ENCODE results near the gene C16orf89. TPM values are rescaled to one million over a fixed set of nuclear protein-coding genes. Genes with fewer than 3 reads are reported as not detected.
A peak's percentile ranks its signal among the peaks of the same experiment; 100 is the strongest.

C16orf89 gene
- total RNA-seq, 1 donor from 2014 or later = 198 TPM

- peak; percentile 12 for TF ChIP-seq CTCF (IDR thresholded peaks at IDR 0.05)
- ATAC-seq = no peak
- H3K4me1 ChIP-seq = no peaks in the 10 kb centered on the region
- H3K36me3 ChIP-seq = peaks cover 33% of the 10 kb centered on the region
- no peaks in the 10 kb centered on the region for H3K9me3 ChIP-seq
- H3K4me3 ChIP-seq = no peak overlapping the region
- no peak overlapping the region for H3K27ac ChIP-seq
- no peaks in the 10 kb centered on the region for H3K27me3 ChIP-seq (ENCODE audit: low read depth)
- intact Hi-C loops (cut with DNase I) = no loop called here
- DNase-seq = no peak
Measured at GRCh38 chr16:5025171-5025632, 40.6 kb downstream of the C16orf89 start.

GRCh38 chr16:5024632-5025031, 41.1 kb downstream of the C16orf89 start:
- intact Hi-C loops (cut with DNase I) = no loop called here
- no peak for TF ChIP-seq CTCF (IDR thresholded peaks at IDR 0.05)
- no peaks in the 10 kb centered on the region for H3K27me3 ChIP-seq (ENCODE audit: low read depth)
- DNase-seq (no peak), ATAC-seq (no peak)
- peaks cover 29% of the 10 kb centered on the region for H3K36me3 ChIP-seq
- no peaks in the 10 kb centered on the region for H3K4me1 ChIP-seq
- no peak overlapping the region for H3K27ac ChIP-seq
- H3K9me3 ChIP-seq = no peaks in the 10 kb centered on the region
- no peak overlapping the region for H3K4me3 ChIP-seq

- no peak for ATAC-seq
- TF ChIP-seq CTCF (IDR thresholded peaks at IDR 0.05) = no peak
- Histone ChIP-seq H3K9me3 (no peaks in the 10 kb centered on the region), H3K27me3 (ENCODE audit: low read depth) (no peaks in the 10 kb centered on the region), H3K27ac (no peak overlapping the region), H3K4me3 (no peak overlapping the region), H3K36me3 (peaks cover 15% of the 10 kb centered on the region), H3K4me1 (no peaks in the 10 kb centered on the region)
- intact Hi-C loops (cut with DNase I) = no loop called here
- no peak for DNase-seq
Measured at GRCh38 chr16:5022521-5022920, 43.2 kb downstream of the C16orf89 start.

GRCh38 chr16:5020551-5020950, 45.2 kb downstream of the C16orf89 start:
- DNase-seq (no peak), ATAC-seq (no peak)
- no peaks in the 10 kb centered on the region for H3K9me3 ChIP-seq
- H3K27me3 ChIP-seq (ENCODE audit: low read depth) = no peaks in the 10 kb centered on the region
- H3K36me3 ChIP-seq = peaks cover 7% of the 10 kb centered on the region
- H3K4me1 ChIP-seq = no peaks in the 10 kb centered on the region
- H3K27ac ChIP-seq = no peak overlapping the region
- no peak overlapping the region for H3K4me3 ChIP-seq
- intact Hi-C loops (cut with DNase I) = no loop called here
- no peak for TF ChIP-seq CTCF (IDR thresholded peaks at IDR 0.05)

GRCh38 chr16:5019775-5020174, 46.0 kb downstream of the C16orf89 start:
- Histone ChIP-seq H3K27ac (no peak overlapping the region), H3K36me3 (no peaks in the 10 kb centered on the region), H3K9me3 (no peaks in the 10 kb centered on the region), H3K27me3 (ENCODE audit: low read depth) (no peaks in the 10 kb centered on the region), H3K4me3 (no peak overlapping the region), H3K4me1 (no peaks in the 10 kb centered on the region)
- TF ChIP-seq CTCF (IDR thresholded peaks at IDR 0.05) = no peak
- intact Hi-C loops (cut with DNase I) = no loop called here
- ATAC-seq = no peak
- no peak for DNase-seq

- Histone ChIP-seq H3K36me3 (no peaks in the 10 kb centered on the region), H3K4me3 (no peak overlapping the region), H3K27ac (no peak overlapping the region), H3K4me1 (no peaks in the 10 kb centered on the region), H3K9me3 (no peaks in the 10 kb centered on the region), H3K27me3 (ENCODE audit: low read depth) (no peaks in the 10 kb centered on the region)
- DNase-seq = no peak
- intact Hi-C loops (cut with DNase I) = no loop called here
- TF ChIP-seq CTCF (IDR thresholded peaks at IDR 0.05) = no peak
- no peak for ATAC-seq
Measured at GRCh38 chr16:5018793-5019192, 47.0 kb downstream of the C16orf89 start.

All from lower lobe of right lung (tissue), 2 donors.